LNCAP (cell line): Measurements from ENCODE around the gene ZNF440.

Experiments used
- CTCF ChIP-seq: fragments of 450-650 bp; IDR thresholded peaks from 2 replicates; pipeline ENCODE4 v1.5.1; 2017; ENCODE audit warnings: mild to moderate bottlenecking

ZNF440 gene

GRCh38 chr19:11783767-11784166 is 30.3 kb upstream of the ZNF440 start:
- TF ChIP-seq CTCF, result no peak

GRCh38 chr19:11784356-11784755 is 29.7 kb upstream of the ZNF440 start:
- no peak for TF ChIP-seq CTCF

DNA sequence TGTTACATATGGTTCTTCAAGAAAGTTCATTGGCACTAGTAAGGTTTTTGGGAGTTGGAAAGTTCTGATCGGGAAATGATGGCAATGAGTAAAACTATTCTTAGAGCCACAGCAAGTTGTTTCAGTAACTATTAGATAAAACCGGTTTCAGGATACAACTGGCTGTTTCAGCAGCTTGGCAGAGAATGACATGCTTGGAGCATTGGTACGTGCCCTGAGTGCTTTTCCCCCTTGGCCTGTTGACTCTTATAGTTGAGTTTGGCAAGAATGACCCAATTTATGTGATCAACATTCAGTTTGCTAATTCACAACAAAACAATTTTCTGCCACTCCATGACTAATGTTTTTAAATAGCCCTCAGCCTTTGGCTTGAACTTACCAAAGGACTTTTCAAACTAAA is 26.5 kb upstream of the ZNF440 start:
- TF ChIP-seq CTCF, result no peak

DNA sequence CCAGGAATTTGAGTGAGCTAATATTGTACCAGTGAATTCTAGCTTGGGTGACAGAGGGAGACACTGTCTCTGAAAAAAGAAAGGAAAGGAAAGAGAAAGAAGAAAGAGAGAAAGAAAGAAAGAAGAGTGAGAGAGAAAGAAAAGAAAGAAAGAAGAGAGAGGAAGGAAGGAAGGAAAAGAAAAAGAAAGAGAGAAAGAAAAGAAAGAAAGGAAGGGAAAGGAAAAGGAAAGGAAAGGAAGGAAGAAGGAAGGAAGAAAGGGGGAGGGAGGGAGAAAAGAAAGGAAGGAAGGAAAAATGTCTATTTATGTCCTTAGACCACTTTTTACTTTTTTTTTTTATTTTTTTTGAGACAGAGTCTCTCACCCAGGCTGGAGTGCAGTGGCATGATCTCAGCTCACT is 21.1 kb upstream of the ZNF440 start:
- no peak for TF ChIP-seq CTCF

DNA sequence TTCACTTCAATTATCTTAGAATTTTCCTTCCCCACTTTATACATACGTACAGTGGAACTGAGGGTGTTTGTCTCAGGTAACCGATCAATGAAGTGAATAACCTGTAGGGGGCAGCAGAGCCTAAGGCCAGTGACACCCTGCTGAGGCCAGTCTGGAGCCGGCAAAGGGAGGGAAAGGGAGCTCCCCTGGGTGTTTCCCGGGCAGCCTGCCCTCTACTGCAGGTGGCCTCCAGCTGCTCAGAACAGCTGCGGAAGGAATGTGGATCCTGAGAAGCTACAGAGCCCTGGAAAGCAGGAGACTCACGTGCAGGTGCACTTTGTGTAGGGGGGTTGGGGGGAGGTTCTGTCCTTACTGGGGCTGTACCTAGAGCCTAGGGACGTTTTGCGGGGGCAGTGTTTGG is 16.6 kb upstream of the ZNF440 start:
- TF ChIP-seq CTCF, result peak; percentile 77

DNA sequence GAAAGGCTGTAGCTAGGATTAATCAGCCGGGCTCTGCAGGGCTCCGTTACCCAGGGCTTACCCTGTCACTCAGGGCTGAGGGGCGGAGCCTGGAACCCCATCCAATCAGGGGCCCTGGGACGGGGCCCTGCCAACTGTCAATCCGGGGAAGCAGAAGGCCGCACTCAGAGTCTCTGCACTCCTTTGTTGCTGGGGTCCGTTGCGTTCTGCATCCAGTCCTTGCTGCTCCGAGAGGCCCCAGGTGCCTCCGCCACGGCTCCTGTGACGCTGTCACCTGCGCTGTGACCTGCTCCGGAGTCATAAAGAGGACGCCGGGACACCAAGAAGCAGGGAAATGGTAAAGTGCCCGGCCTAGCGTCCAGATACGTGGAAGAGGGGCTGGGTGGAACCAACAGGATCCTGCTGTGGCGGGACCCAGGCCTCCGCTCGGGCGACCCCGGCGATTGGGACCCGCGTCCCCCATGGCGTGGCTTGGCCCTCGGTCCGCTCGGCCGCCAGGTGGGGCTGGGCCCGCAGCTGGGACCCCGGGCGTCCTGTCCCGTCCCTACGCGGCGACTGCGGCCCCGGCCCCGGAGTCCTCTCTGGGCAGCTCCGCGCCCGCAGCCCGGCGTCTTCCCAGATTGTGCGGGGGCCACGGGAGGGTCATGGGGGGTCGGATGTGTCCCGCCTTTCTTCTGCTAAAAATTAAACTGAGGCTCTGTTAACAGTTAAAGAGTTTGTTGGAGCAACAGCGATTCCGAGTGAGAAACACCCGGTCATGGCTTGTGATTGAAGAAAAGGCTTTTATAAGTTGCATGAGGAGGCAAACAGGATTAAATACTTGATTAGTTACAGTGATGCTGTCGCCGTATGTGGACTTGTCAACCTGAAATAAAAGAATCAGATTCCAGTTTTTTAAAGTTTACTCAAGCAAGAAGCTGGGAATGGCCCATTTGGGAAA is 15.4 kb upstream of the ZNF440 start, which contains the start of gene ZNF491:
Gene ZNF491, plus strand, starts transcription at position 133 of the 940 bp plus-strand sequence. CDS start 7,431 bp downstream, outside the sequence.
- peak; percentile 49 for TF ChIP-seq CTCF

DNA sequence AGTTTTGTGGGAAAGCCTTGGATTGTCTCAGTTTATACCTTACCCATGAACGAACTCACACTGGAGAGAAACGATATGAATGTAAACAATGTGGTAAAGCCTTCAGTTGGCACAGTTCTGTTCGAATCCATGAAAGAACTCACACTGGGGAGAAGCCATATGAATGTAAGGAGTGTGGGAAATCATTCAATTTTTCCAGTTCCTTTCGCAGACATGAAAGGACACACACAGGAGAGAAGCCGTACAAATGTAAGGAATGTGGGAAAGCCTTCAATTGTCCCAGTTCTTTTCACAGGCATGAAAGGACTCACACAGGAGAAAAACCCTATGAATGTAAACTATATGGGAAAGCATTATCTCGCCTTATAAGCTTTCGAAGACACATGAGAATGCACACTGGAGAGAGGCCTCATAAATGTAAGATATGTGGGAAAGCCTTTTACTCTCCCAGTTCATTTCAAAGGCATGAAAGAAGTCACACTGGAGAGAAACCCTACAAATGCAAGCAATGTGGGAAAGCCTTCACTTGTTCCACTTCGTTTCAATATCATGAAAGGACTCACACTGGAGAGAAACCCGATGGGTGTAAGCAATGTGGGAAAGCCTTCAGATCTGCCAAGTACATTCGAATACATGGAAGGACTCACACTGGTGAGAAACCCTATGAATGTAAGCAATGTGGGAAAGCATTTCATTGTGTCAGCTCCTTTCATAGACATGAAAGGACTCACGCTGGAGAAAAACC is 7.5 kb upstream of the ZNF440 start:
- no peak for TF ChIP-seq CTCF
